Calu3 (cell line): ENCODE measurements around the gene PTRH2. TPM values are rescaled to one million over a fixed set of nuclear protein-coding genes. Genes with fewer than 3 reads are reported as not detected.
A peak's percentile ranks its signal among the peaks of the same experiment; 100 is the strongest.

Experiments
- BruUV-seq: library from RNA; stranded (reverse); fragments of 400-500 nt; replicated peaks from 2 replicates; lab custom pipeline; 2021; lab: Mats Ljungman, UMichigan
- CTCF ChIA-PET: fragments of 300-600 bp; sonication (Branson Sonifier 250); formaldehyde crosslinking; loops from one replicate; lab custom pipeline; 2022; ENCODE audit warnings: antibody characterized with exemption; lab: Charles Lee
- DNase-seq: peaks from one replicate; pipeline ENCODE4 v3.0.0; 2022
- H3K27ac Mint-ChIP-seq: one replicate; pipeline ENCODE4 v1.8.0; 2022; ENCODE audit warnings: mixed read lengths; ENCODE audit not compliant: unreplicated experiment
- H3K27me3 Mint-ChIP-seq: one replicate; pipeline ENCODE4 v1.8.0; 2022; ENCODE audit warnings: mixed read lengths; ENCODE audit not compliant: unreplicated experiment
- H3K36me3 Mint-ChIP-seq: one replicate; pipeline ENCODE4 v1.8.0; 2022; ENCODE audit warnings: mild to moderate bottlenecking, moderate library complexity, mixed read lengths; ENCODE audit not compliant: insufficient read depth, unreplicated experiment
- H3K4me1 Mint-ChIP-seq: one replicate; pipeline ENCODE4 v1.8.0; 2022; ENCODE audit warnings: mild to moderate bottlenecking, low read depth, mixed read lengths; ENCODE audit not compliant: unreplicated experiment
- H3K4me3 Mint-ChIP-seq: one replicate; pipeline ENCODE4 v1.8.0; 2022; ENCODE audit warnings: mild to moderate bottlenecking, low read depth, moderate library complexity, mixed read lengths; ENCODE audit not compliant: unreplicated experiment
- H3K9me3 Mint-ChIP-seq: one replicate; pipeline ENCODE4 v1.8.0; 2022; ENCODE audit warnings: low read depth, mixed read lengths; ENCODE audit not compliant: unreplicated experiment
- CTCF ChIP-seq: fragments of 200-600 bp; IDR thresholded peaks from one replicate; pipeline ENCODE4 v1.8.0; 2022; ENCODE audit warnings: antibody characterized with exemption; ENCODE audit not compliant: unreplicated experiment
- intact Hi-C: fragments of 100-400 bp; cut with micrococcal nuclease; formaldehyde crosslinking; loops from one replicate; pipeline ENCODE4 v1.10.0; 2022; ENCODE audit not compliant: unreplicated experiment
- total RNA-seq: library from RNA; stranded (reverse); gene quantifications from 2 replicates; pipeline ENCODE4 v1.2.3, GENCODE V29; 2022

The PTRH2 gene
- total RNA-seq, 1 experiment from 2014 or later = 29.8 TPM

DNA sequence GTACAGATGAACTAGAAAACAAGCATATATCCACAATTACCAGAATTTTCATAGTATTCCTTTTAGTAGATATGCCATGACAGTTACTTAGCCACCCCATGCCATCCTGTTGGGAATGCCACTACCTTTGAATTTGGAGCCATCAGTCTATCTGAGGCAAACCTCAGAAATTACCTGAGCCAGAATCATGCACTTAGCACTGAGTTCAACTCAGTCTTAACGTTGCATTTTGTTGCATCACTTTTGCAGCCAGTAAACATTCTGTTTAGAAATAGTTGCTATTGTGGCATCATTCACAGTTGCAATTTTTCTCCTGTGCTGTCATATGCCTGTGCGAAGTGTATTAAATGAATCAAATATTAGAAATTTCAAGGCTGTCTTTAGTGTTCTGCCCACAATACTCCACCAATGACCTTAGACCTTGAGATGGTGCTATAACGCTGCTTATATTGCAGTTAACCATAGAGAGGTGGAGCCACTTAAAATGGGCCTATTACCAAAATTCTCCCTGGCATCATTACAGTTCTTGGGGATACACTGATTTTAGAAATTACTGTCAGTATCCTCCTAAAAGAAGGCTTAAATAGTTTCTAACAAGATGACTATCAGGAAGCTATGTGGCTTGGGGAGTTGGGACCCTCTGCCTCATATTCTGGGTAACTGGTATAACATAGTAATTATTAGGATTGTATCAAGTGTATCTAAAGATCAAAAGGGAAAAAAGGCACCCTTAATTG is 11.1 kb downstream of the PTRH2 start:
- intact Hi-C loops = loop anchor here (10.0 kb wide), 1 partner anchor 51 kb away; no protein-coding TSS in a partner anchor
- DNase-seq = no peak
- no TSS peak for BruUV-seq
- CTCF ChIA-PET = no interaction called here
- Mint-ChIP-seq H3K27me3 (no peaks in the 10 kb centered on the region), H3K9me3 (no peaks in the 10 kb centered on the region), H3K27ac (peak overlapping the region; percentile 66), H3K36me3 (peaks cover 79% of the 10 kb centered on the region), H3K4me1 (peaks cover 11% of the 10 kb centered on the region), H3K4me3 (no peak overlapping the region)
- TF ChIP-seq CTCF = no peak

DNA sequence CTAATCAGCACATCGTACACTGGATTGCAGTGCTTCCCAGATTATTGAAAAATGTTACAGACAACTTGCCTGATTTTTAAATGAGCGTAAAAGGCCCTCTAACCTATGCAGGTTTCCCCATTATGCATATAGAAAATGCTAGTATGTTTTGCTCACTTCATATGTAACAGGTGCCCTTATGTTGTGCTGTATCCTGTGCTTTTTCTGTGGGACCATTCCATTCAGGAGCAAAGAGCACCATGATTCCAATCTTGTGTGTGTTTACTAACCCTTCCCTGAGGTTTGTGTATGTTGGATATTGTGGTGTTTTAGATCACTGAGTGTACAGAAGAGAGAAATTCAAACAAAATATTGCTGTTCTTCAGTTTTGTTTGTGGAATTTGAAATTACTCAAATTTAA is 12.9 kb downstream of the PTRH2 start:
- BruUV-seq = TSS peak; percentile 77
- Mint-ChIP-seq H3K36me3 (peaks cover 73% of the 10 kb centered on the region), H3K27ac (no peak overlapping the region)

GRCh38 chr17:59693582-59693981 is 13.6 kb downstream of the PTRH2 start:
- Mint-ChIP-seq H3K4me1 (no peaks in the 10 kb centered on the region), H3K4me3 (no peak overlapping the region), H3K9me3 (no peaks in the 10 kb centered on the region), H3K36me3 (peaks cover 68% of the 10 kb centered on the region), H3K27me3 (no peaks in the 10 kb centered on the region), H3K27ac (no peak overlapping the region)
- CTCF ChIA-PET = no interaction called here
- intact Hi-C loops = loop anchor here (10.0 kb wide), 1 partner anchor 49 kb away; no protein-coding TSS in a partner anchor
- BruUV-seq = no TSS peak
- TF ChIP-seq CTCF = no peak
- no peak for DNase-seq

More for the DNA sequence above, 12.9 kb downstream of the PTRH2 start:
- Mint-ChIP-seq H3K9me3 (no peaks in the 10 kb centered on the region), H3K4me1 (no peaks in the 10 kb centered on the region), H3K4me3 (no peak overlapping the region), H3K27me3 (no peaks in the 10 kb centered on the region)
- DNase-seq = no peak
- intact Hi-C loops = loop anchor here (10.0 kb wide), 1 partner anchor 50 kb away; no protein-coding TSS in a partner anchor
- TF ChIP-seq CTCF = no peak
- CTCF ChIA-PET = no interaction called here

- BruUV-seq = no TSS peak
- CTCF ChIA-PET = no interaction called here
- H3K27ac Mint-ChIP-seq = no peak overlapping the region
- TF ChIP-seq CTCF = no peak
- peaks cover 6% of the 10 kb centered on the region for H3K4me1 Mint-ChIP-seq
- DNase-seq = no peak
- no peak overlapping the region for H3K4me3 Mint-ChIP-seq
- H3K36me3 Mint-ChIP-seq = peaks cover 45% of the 10 kb centered on the region
- intact Hi-C loops = loop anchor here (10.0 kb wide), 1 partner anchor 64 kb away; no protein-coding TSS in a partner anchor
- no peaks in the 10 kb centered on the region for H3K27me3 Mint-ChIP-seq
- H3K9me3 Mint-ChIP-seq = no peaks in the 10 kb centered on the region
Measured at GRCh38 chr17:59688496-59688895, 18.7 kb downstream of the PTRH2 start.
